Activated naive CD8-positive, alpha-beta T cell treated with anti-CD3 and anti-CD28 coated beads for 36 hours (primary cell): ENCODE measurements around the gene AP1G1. TPM values are rescaled to one million over a fixed set of nuclear protein-coding genes. Genes with fewer than 3 reads are reported as not detected.

Source experiments
- DNase-seq: peaks from one replicate; pipeline ENCODE4 v3.0.0; 2021
- H3K27ac Mint-ChIP-seq: one replicate; pipeline ENCODE4 v1.8.0; 2022; ENCODE audit warnings: mild to moderate bottlenecking, moderate library complexity, mixed read lengths
- H3K27me3 Mint-ChIP-seq: one replicate; pipeline ENCODE4 v1.8.0; 2022; ENCODE audit warnings: mild to moderate bottlenecking, mixed read lengths
- H3K36me3 Mint-ChIP-seq: one replicate; pipeline ENCODE4 v1.8.0; 2021; ENCODE audit warnings: mild to moderate bottlenecking, mixed read lengths
- H3K4me1 Mint-ChIP-seq: one replicate; pipeline ENCODE4 v1.8.0; 2021; ENCODE audit warnings: mixed read lengths
- H3K4me3 Mint-ChIP-seq: one replicate; pipeline ENCODE4 v1.8.0; 2022; ENCODE audit warnings: mild to moderate bottlenecking, moderate library complexity, mixed read lengths
- H3K9me3 Mint-ChIP-seq: one replicate; pipeline ENCODE4 v1.8.0; 2022; ENCODE audit warnings: mixed read lengths
- total RNA-seq, 2 experiments: library from RNA; stranded (reverse); gene quantifications; one replicate each; pipeline ENCODE4 v1.2.3, GENCODE V29; 2021

AP1G1 gene
- total RNA-seq = 10 to 100 TPM; 59.1 to 62.2 TPM

- Mint-ChIP-seq H3K27me3 (no peaks in the 10 kb centered on the region), H3K36me3 (peaks cover 9% of the 10 kb centered on the region), H3K9me3 (no peaks in the 10 kb centered on the region), H3K4me1 (peaks cover 29% of the 10 kb centered on the region), H3K4me3 (peak within 1 kb of the TSS; percentile 94), H3K27ac (peak within 1 kb of the TSS; percentile 100)
- DNase-seq = peak; percentile 91
Measured at GRCh38 chr16:71808593-71809459, at the start of gene AP1G1. AP1G1 (minus strand) TSS chr16:71808834; CDS start chr16:71789479, 19,355 bp downstream.

- no peak overlapping the region for H3K27ac Mint-ChIP-seq
- no peaks in the 10 kb centered on the region for H3K9me3 Mint-ChIP-seq
- no peak overlapping the region for H3K4me3 Mint-ChIP-seq
- peaks cover 30% of the 10 kb centered on the region for H3K4me1 Mint-ChIP-seq
- peaks cover 6% of the 10 kb centered on the region for H3K36me3 Mint-ChIP-seq
- H3K27me3 Mint-ChIP-seq = no peaks in the 10 kb centered on the region
- DNase-seq = no peak
Measured at GRCh38 chr16:71855937-71856662, 47.5 kb upstream of the AP1G1 start.

GRCh38 chr16:71854369-71854948 lies 45.8 kb upstream of the AP1G1 start:
- Mint-ChIP-seq H3K36me3 (peaks cover 11% of the 10 kb centered on the region), H3K27ac (no peak overlapping the region), H3K4me3 (no peak overlapping the region), H3K9me3 (no peaks in the 10 kb centered on the region), H3K27me3 (no peaks in the 10 kb centered on the region), H3K4me1 (peaks cover 30% of the 10 kb centered on the region)
- no peak for DNase-seq

- peaks cover 30% of the 10 kb centered on the region for H3K4me1 Mint-ChIP-seq
- peak overlapping the region; percentile 12 for H3K27ac Mint-ChIP-seq
- DNase-seq = no peak
- H3K27me3 Mint-ChIP-seq = no peaks in the 10 kb centered on the region
- no peak overlapping the region for H3K4me3 Mint-ChIP-seq
- peaks cover 15% of the 10 kb centered on the region for H3K36me3 Mint-ChIP-seq
- no peaks in the 10 kb centered on the region for H3K9me3 Mint-ChIP-seq
Measured at GRCh38 chr16:71853413-71853812, 44.8 kb upstream of the AP1G1 start.

- Mint-ChIP-seq H3K4me1 (peaks cover 31% of the 10 kb centered on the region), H3K27ac (no peak overlapping the region), H3K4me3 (no peak overlapping the region), H3K27me3 (no peaks in the 10 kb centered on the region), H3K36me3 (peaks cover 20% of the 10 kb centered on the region), H3K9me3 (no peaks in the 10 kb centered on the region)
- no peak for DNase-seq
Measured at GRCh38 chr16:71852561-71852960, 43.9 kb upstream of the AP1G1 start.

- H3K27me3 Mint-ChIP-seq = no peaks in the 10 kb centered on the region
- no peak overlapping the region for H3K27ac Mint-ChIP-seq
Measured at GRCh38 chr16:71852158-71852557, 43.5 kb upstream of the AP1G1 start.

GRCh38 chr16:71851746-71852145 lies 43.1 kb upstream of the AP1G1 start:
- no peak for DNase-seq
- Mint-ChIP-seq H3K27me3 (no peaks in the 10 kb centered on the region), H3K36me3 (peaks cover 20% of the 10 kb centered on the region), H3K4me3 (no peak overlapping the region), H3K27ac (no peak overlapping the region), H3K4me1 (peaks cover 40% of the 10 kb centered on the region), H3K9me3 (no peaks in the 10 kb centered on the region)

More at GRCh38 chr16:71852158-71852557, 43.5 kb upstream of the AP1G1 start:
- H3K4me3 Mint-ChIP-seq = no peak overlapping the region
- peaks cover 20% of the 10 kb centered on the region for H3K36me3 Mint-ChIP-seq
- DNase-seq = no peak
- no peaks in the 10 kb centered on the region for H3K9me3 Mint-ChIP-seq
- peaks cover 36% of the 10 kb centered on the region for H3K4me1 Mint-ChIP-seq

- Mint-ChIP-seq H3K27me3 (no peaks in the 10 kb centered on the region), H3K36me3 (peaks cover 20% of the 10 kb centered on the region), H3K9me3 (no peaks in the 10 kb centered on the region), H3K4me3 (no peak overlapping the region), H3K4me1 (peaks cover 29% of the 10 kb centered on the region), H3K27ac (no peak overlapping the region)
- DNase-seq = no peak
Measured at GRCh38 chr16:71848622-71849021, 40.0 kb upstream of the AP1G1 start.

GRCh38 chr16:71847096-71847495 lies 38.5 kb upstream of the AP1G1 start:
- Mint-ChIP-seq H3K27ac (peak overlapping the region; percentile 37), H3K4me3 (peak overlapping the region; percentile 90), H3K4me1 (peaks cover 29% of the 10 kb centered on the region), H3K36me3 (peaks cover 20% of the 10 kb centered on the region), H3K27me3 (no peaks in the 10 kb centered on the region), H3K9me3 (no peaks in the 10 kb centered on the region)
- no peak for DNase-seq

- peak; percentile 24 for DNase-seq
- Mint-ChIP-seq H3K36me3 (peaks cover 20% of the 10 kb centered on the region), H3K4me3 (peak overlapping the region; percentile 90), H3K27ac (peak overlapping the region; percentile 79), H3K4me1 (peaks cover 30% of the 10 kb centered on the region), H3K27me3 (no peaks in the 10 kb centered on the region), H3K9me3 (no peaks in the 10 kb centered on the region)
Measured at GRCh38 chr16:71846431-71846830, 37.8 kb upstream of the AP1G1 start.

- Mint-ChIP-seq H3K36me3 (peaks cover 17% of the 10 kb centered on the region), H3K4me1 (peaks cover 30% of the 10 kb centered on the region), H3K27me3 (no peaks in the 10 kb centered on the region), H3K9me3 (no peaks in the 10 kb centered on the region), H3K4me3 (peak within 1 kb of the TSS; percentile 90), H3K27ac (peak within 1 kb of the TSS; percentile 94)
- peak; percentile 96 for DNase-seq
Measured at GRCh38 chr16:71845639-71846430, 37.2 kb upstream of the AP1G1 start, which contains the start of gene ATXN1L. ATXN1L (plus strand) TSS chr16:71845976; CDS start chr16:71849741, 3,765 bp downstream.

GRCh38 chr16:71843572-71843971 lies 34.9 kb upstream of the AP1G1 start:
- Mint-ChIP-seq H3K4me3 (no peak overlapping the region), H3K27ac (no peak overlapping the region), H3K9me3 (no peaks in the 10 kb centered on the region)

GRCh38 chr16:71840052-71840451 lies 31.4 kb upstream of the AP1G1 start:
- Mint-ChIP-seq H3K9me3 (no peaks in the 10 kb centered on the region), H3K27ac (no peak overlapping the region), H3K36me3 (no peaks in the 10 kb centered on the region), H3K4me3 (no peak overlapping the region), H3K27me3 (no peaks in the 10 kb centered on the region), H3K4me1 (peaks cover 10% of the 10 kb centered on the region)
- no peak for DNase-seq

More at GRCh38 chr16:71843572-71843971, 34.9 kb upstream of the AP1G1 start:
- Mint-ChIP-seq H3K36me3 (peaks cover 7% of the 10 kb centered on the region), H3K27me3 (no peaks in the 10 kb centered on the region), H3K4me1 (peaks cover 30% of the 10 kb centered on the region)
- no peak for DNase-seq

- Mint-ChIP-seq H3K36me3 (no peaks in the 10 kb centered on the region), H3K27me3 (no peaks in the 10 kb centered on the region), H3K9me3 (no peaks in the 10 kb centered on the region), H3K4me3 (no peak overlapping the region), H3K4me1 (peaks cover 4% of the 10 kb centered on the region), H3K27ac (no peak overlapping the region)
- DNase-seq = no peak
Measured at GRCh38 chr16:71837150-71837549, 28.5 kb upstream of the AP1G1 start.
